Right hindlimb (tissue), 1 donor: ENCODE results near the gene JMJD6.
"Not testable (repeated sequence)": the region's sequence is repeated elsewhere in the genome, so short reads cannot be mapped to it uniquely, and the experiment has no call there.

ENCODE experiments used
- DNase-seq: peaks from one replicate; pipeline ENCODE4 v3.0.0-alpha.2; 2018

Gene JMJD6

GRCh38 chr17:76716146-76716838, 10.1 kb downstream of the JMJD6 start:
- DNase-seq, result no peak

GRCh38 chr17:76715496-76715830, 10.9 kb downstream of the JMJD6 start:
- no peak for DNase-seq

DNA sequence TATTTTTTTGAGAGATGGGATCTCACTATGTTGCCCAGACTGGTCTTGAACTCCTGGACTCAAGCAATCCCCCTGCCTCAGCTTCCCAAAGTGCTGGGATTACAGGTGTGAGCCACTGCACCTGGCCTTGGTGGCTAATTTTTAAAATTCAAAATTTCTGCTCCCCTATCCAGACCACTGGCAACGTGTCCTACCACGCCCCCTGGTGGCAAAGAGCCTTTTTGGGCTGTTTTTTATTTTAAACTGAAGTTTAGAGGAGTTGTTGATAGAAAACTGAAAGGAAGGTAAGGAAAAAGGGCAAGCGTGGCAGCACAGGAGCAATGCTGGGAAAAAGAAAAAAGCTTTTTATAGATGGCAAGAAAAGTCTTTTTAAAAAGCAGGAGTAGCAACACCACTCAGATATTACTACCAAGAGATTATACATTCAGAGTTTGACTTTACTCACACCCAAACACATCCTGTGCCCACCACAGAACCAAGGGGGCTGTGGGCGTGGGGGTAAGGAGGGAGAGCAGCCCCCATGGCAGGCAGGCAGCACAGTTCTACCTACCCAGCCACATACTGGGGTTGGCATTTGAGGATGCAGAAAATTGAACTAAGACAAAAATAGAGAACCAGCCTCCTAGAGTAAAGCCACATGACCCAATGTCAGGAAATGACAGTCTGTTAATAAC, 11.4 kb downstream of the JMJD6 start:
- peak; percentile 70 for DNase-seq

DNA sequence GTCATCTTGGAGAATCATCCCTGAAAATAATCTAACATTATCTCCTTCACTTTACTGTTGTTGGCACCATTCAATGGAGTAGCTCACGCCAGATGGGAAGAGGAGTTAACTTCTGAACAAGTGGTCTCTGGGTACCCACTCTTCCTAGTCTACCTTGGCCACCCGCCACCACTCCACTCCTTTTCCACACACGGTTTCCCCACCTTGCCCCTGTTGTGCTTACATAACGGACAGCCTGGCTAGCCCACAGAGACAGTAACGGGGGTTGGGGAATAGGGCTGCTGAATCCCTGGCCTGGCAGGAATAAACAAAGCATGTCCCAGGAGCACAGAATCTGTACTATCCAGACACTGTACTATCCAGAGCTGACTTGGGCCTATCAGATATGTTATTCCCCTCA, 12.1 kb downstream of the JMJD6 start:
- no peak for DNase-seq

DNA sequence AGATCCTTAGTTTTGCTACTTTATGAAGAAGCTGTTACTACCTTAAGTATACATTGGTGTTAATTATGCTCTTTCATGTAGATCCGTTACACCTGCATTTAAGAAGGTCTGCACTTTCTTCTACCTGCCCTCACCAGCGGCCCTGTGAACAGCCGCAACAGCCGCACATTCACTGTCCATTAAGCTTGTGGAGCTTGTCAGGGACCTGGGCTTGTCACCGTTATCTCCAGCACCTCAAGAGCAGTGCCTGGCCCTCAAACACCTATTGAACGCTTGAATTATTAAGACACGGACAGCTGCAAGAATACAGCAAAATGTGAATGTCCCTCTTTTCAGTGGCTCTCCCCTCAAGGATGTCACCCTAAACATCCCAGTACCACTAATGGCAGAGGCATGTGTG, 12.6 kb downstream of the JMJD6 start:
- no peak for DNase-seq

DNA sequence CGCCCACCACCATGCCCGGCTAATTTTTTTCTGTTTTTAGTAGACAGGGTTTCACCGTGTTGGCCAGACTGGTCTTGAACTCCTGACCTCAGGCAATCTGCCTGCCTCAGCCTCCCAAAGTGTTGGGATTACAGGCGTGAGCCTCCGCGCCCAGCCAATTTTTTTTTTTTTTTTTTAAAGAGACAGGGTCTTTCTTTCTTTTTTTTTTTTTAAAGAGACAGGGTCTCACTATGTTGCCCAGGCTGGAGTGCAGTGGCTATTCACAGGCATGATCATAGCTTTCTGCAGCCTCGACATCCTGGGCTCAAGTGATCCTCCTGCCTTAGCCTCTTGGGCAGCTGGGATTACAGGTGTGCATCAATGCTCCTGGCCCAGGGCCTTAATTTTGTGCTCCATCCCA, 14.1 kb downstream of the JMJD6 start:
- not testable (repeated sequence) for DNase-seq

- peak; percentile 83 for DNase-seq
These were observed 15.4 kb downstream of the JMJD6 start, which contains the start of gene MXRA7 for GRCh38 chr17:76710863-76711611. Gene MXRA7 (minus strand): TSS chr17:76710965. CDS start chr17:76710946, 19 bp downstream.

DNA sequence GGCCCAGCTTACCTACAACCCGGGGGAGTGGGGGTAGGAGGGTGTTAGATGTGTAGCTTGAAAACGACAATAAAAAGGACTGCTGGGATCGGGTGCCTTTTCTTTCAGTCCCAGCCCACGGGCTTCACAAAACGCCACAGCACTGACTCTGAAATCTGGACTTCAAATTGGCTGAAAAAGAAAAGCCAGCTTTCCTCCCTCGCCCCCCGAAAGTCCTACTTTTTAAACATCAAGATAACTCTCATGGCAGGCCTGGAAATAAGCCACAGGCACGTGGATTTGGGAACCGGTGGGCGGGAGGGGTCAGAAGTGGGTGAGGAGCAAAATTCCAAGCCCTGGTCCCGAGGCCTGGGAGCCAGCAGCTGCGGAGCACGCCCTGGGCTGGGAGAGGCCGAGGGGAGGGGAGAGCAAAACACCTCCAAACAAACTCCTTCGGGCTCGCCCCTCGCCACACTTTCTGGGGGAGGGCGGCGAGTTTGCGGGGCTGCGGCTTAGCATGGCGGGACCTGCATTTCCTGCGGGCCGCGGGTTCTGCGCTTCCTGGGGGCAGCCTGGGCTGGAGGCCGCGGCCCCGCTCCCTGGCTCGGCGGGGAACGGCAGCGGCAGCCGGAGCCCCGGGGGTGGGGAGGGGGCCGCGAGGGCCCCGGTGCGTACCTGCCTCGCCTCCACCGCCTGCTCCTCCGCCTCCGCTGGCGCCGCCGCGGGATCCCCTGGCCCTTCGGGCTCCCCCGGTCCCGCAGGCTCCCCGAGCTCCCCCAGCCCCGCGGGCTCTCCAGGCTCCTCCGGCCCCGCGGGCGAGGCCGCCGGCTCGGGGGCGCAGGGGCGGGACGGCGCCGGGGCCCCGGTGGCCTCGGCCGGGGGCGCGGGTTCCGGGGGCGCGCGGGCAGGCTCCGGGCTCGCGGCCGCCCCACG, 16.2 kb downstream of the JMJD6 start:
- peak; percentile 75 for DNase-seq

GRCh38 chr17:76709077-76709950, 17.1 kb downstream of the JMJD6 start:
- DNase-seq, result peak; percentile 86

DNA sequence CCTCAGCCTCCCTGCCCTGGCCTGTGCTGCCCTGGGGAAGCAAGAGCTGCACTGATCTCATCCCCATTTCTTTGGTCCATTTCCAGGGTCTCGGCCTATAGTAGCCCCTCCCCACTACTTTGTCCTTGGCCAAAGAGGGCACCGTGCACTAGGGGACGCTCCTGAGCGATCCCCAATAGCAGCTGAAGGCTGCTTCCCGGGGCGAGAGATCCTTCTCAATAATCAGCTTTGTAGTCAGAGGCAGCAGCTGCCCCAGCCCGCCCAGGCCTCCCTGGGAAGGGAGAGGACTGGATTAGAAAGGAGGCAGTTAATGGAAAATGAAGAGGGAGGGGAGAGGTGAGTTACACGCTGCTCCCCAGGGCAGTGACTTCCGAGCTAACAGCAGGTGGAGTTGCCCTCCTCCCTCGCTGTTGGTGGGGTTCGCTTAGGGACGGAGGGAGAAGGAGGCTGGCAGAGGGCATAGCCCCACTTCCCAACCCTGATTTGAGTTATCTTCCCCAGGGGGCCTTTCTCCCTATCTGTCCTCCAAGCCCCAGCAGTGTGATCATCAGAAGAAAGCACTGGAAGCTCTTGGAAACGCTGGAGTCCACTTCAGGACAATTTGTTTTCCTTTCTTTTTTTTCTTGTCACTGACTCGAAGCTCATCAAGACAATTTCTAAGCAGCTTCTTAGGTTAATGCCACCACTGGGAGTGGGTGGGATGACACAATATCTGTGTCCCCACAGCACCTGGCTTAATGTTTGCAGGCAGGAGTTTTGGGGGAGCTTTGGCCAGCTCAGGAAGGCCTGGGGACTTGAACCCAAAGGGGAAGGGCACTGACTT, 18.2 kb downstream of the JMJD6 start:
- peak; percentile 77 for DNase-seq

DNA sequence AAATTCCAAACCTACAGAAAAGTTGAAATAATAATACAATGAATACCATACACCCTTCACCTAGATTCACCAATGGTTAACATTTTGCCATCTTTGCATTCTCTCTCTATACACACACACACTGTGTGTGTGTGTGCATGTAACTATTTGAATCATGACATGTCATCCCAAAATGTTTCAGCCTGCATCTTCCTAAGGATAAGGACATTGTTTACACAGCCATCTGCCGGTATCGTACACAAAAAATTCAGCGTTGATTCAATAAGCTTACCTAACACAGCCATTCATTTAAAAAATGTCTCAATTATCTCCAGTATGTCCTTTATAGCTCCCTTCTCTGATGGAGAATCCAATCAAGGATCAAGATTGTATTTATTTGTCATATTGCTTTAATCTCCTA, 19.6 kb downstream of the JMJD6 start:
- no peak for DNase-seq

DNA sequence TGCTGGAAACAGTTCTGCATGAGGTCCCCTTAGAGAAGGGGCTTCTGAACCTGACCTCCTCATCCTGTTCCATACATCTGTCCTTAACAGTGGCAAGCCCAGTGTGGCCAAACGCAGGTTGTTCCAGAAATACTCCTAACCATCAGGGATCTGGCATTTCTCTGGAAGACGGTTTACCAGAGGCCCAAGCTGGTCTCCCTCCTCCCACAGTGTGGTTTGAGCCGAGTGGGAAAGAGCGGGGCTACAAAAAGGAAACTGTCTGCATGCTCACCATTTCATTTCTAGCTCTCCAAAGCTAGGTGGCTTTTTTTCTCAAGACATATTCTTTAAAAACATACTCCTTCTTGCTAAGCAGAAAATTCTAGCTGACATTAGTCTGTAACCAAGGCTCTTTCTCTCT, 21.6 kb downstream of the JMJD6 start:
- DNase-seq, result peak; percentile 38

DNA sequence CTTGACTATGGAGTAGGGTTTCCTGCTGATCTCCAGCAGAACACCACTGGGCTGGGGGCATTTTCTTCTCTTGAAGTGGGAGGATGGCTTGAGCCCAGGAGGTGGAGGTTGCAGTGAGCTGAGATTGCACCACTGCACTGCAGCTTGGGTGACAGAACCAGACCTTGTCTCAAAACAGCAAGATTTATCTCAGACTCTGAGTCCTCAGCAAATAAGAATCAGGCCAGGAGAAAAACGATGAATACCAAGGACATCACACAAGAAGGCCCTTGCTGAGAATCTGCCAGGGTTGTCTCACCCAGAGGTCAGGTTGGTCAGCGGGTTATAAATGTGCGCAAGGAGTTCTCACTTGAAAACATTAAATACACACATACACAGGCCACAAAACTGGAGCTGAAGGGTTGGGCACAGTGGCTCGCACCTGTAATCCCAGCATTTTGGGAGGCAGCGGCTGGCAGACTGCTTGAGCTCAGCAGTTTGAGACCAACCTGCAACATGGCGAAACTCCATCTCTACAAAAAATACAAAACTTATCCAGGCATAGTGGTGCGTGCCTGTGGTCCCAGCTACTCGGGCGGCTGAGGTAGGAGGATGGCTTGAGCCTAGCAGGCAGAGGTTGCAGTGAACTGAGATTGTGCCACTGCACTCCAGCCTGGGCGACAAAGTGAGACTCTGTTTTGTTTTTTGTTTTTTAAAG, 23.3 kb downstream of the JMJD6 start:
- no peak for DNase-seq

GRCh38 chr17:76702076-76702475, 24.3 kb downstream of the JMJD6 start:
- no peak for DNase-seq

DNA sequence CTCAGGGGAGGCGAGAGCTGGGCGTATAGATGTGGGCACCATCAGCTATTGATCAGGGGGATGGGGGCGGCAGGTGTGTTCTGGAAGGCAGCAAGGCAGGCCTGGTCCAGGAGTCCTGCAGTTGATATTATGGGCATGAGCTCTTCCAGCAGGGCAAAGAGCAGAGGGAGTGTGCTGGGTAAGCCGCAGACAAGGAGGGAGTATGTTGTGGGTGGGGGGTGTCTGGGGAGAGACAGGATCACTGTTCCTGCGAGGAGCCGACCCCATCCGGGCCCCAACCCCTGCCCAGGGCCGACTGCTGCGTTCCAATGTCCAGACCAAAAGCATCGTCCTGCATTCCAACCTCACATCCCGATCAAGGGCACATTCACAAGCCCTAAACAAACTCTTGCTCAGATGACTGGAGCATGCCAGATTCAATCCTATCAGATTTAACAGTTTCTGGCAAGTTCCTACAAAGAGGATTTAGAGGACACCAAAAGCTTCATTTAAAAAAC, 24.9 kb downstream of the JMJD6 start:
- peak; percentile 43 for DNase-seq

- DNase-seq, result peak; percentile 85
These were observed 25.6 kb downstream of the JMJD6 start for GRCh38 chr17:76700617-76701470.

DNA sequence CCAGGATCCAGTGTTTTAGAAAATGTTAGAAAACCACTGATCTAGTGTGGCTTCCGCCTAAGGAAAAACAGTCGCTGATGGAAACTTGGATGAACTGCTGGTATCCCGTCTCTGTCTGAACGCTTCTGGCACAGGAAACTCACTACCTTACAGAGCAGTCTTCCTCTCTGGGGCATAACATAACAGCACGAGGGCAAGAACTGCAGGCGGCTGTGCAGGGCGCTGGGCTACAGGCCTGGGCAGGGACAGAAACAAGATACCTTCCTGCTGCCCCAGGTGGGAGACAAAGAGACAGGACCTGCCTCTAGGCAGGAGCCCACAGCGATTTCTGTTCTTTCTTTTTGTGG, 26.2 kb downstream of the JMJD6 start:
- DNase-seq, result peak; percentile 55

GRCh38 chr17:76698466-76698977, 27.9 kb downstream of the JMJD6 start:
- not testable (repeated sequence) for DNase-seq
